ENCODE results near the gene CCDC110. TPM values are rescaled to one million over a fixed set of nuclear protein-coding genes. Genes with fewer than 3 reads are reported as not detected.

CCDC110 gene
- total and polyA plus RNA-seq, 2 of the 4 experiments (the other 2 are of a cell fraction), result 0.46 to 0.90 TPM

DNA sequence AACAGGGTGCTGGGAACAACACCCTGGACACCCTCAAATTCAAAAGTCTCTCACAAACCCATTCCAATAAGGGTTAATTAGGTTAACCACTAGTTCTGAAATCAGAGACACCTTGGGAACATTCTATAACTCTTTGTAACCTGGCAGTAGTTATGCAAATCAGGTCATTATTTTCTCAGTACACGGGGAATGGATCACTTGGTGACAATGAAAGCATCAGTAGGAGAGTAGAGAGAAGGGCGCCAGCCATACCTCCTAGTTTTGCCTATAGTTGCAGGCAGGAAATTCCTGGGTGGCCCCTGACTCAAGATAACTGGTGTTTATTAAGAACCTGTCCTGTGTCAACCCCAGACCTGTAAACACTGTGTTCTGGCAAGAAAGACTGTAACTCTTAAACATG, 2.5 kb downstream of the CCDC110 start:
- H3K27me3 ChIP-seq (ENCODE audit: control insufficient read depth, insufficient read depth, low read length), result no peaks in the 10 kb centered on the region
- H3K18ac ChIP-seq (ENCODE audit: low read depth, low read length), result no peak overlapping the region
- ChIA-PET POLR2A (ENCODE audit: unreplicated experiment) (interaction anchor here (0.5 kb wide), 1 partner anchor 615 kb away, joined by 4 read pairs; no protein-coding TSS in a partner anchor), CTCF (no interaction called here)
- H2BK20ac ChIP-seq (ENCODE audit: low read depth, low read length), result no peak overlapping the region
- TF ChIP-seq POLR2A (IDR thresholded peaks at IDR 0.05; ENCODE audit: low read depth, low read length) (no peak), NFE2L2 (IDR thresholded peaks at IDR 0.05; ENCODE audit: low read depth, low read length) (no peak), MAZ (IDR thresholded peaks at IDR 0.05; ENCODE audit: borderline replicate concordance, low read depth, low read length) (no peak), CTCF (conservative IDR thresholded peaks at IDR 0.05; ENCODE audit: low read depth, low read length) (no peak), CHD1 (IDR thresholded peaks at IDR 0.05; ENCODE audit: low read depth, low read length) (no peak), FOS (IDR thresholded peaks at IDR 0.05; ENCODE audit: low read depth, low read length) (no peak), MXI1 (IDR thresholded peaks at IDR 0.05; ENCODE audit: borderline replicate concordance, low read depth, low read length) (no peak)
- no peaks in the 10 kb centered on the region for H4K20me1 ChIP-seq (ENCODE audit: insufficient read depth, low read length)
- no peak overlapping the region for H2BK120ac ChIP-seq (ENCODE audit: low read depth, low read length)
- H3K23ac ChIP-seq (ENCODE audit: low read depth, low read length), result no peak overlapping the region
- no peak overlapping the region for H3K56ac ChIP-seq (ENCODE audit: extremely low read depth, insufficient read depth, low read length)
- DNase-seq, result no peak
- H3K79me1 ChIP-seq (ENCODE audit: low read depth in 1 of 2, low read length in 2 of 2), result no peaks in the 10 kb centered on the region; a peak in 1 of 4 replicates
- H3K9me3 ChIP-seq (ENCODE audit: control insufficient read depth, insufficient read depth, low read length), result no peaks in the 10 kb centered on the region
- no peak overlapping the region for H3K14ac ChIP-seq (replicated peaks; ENCODE audit: low read depth, low read length)
- H4K91ac ChIP-seq (ENCODE audit: insufficient read depth, low read depth, low read length), result no peak overlapping the region
- peaks cover 13% of the 10 kb centered on the region for H3K4me1 ChIP-seq (ENCODE audit: control insufficient read depth, insufficient read depth, low read length)
- H2AFZ ChIP-seq (replicated peaks; ENCODE audit: low read length, poor library complexity), result no peak overlapping the region
- H3K9ac ChIP-seq (ENCODE audit: low read depth, low read length), result no peak overlapping the region
- no peak overlapping the region for H2AK9ac ChIP-seq (replicated peaks; ENCODE audit: low read depth, low read length, poor library complexity)
- H3K4me2 ChIP-seq (ENCODE audit: low read depth, low read length), result no peak overlapping the region
- H3K4ac ChIP-seq (ENCODE audit: low read depth, low read length), result no peak overlapping the region
- in situ Hi-C loops (cut with MboI; ENCODE audit: low sequenced_read_pairs), result no loop called here
- BruUV-seq (replicated peaks), result no TSS peak
- no peak overlapping the region for H3K27ac ChIP-seq (ENCODE audit: insufficient read depth, low read length)
- H3K9me1 ChIP-seq (ENCODE audit: insufficient read depth, low read length), result peaks cover 7% of the 10 kb centered on the region
- H3K36me3 ChIP-seq (ENCODE audit: control insufficient read depth, insufficient read depth, low read length), result no peaks in the 10 kb centered on the region
- 70% methylated on average over 2 of the region's 2 CpGs; no CpG with 5 or more reads in 1 of the 2 experiments for WGBS, 2 experiments (ENCODE audit: extremely low coverage in 2 of 2, insufficient read length in 1 of 2)
- H3K4me3 ChIP-seq (ENCODE audit: insufficient read depth, low read depth, low read length), result no peak overlapping the region
- intact Hi-C loops (cut with micrococcal nuclease), result no loop called here
- H2BK15ac ChIP-seq (ENCODE audit: low read depth, low read length), result no peak overlapping the region
- H2BK5ac ChIP-seq (ENCODE audit: low read depth, low read length, poor library complexity, severe bottlenecking), result no peak overlapping the region
- H4K5ac ChIP-seq (ENCODE audit: low read depth, low read length), result no peak overlapping the region
- dilution Hi-C loops (cut with HindIII; ENCODE audit: low sequenced_read_pairs, unreplicated experiment), result no loop called here
- ATAC-seq (ENCODE audit: low read depth), result no peak
- no peak overlapping the region for H4K8ac ChIP-seq (ENCODE audit: low read depth in 2 of 2, low read length in 2 of 2)
- H2AK5ac ChIP-seq (ENCODE audit: low read depth, low read length), result no peak overlapping the region
